ENCODE measurements around the gene MYO1G.

- TF ChIP-seq POLR2A (IDR thresholded peaks at IDR 0.05; ENCODE audit: low read depth, low read length) (no peak), TAF1 (IDR thresholded peaks at IDR 0.05; ENCODE audit: low read depth, low read length) (no peak), POLR2AphosphoS5 (IDR thresholded peaks at IDR 0.05; ENCODE audit: low read depth, low read length) (no peak), PAX5 (IDR thresholded peaks at IDR 0.05; ENCODE audit: insufficient read depth, low read length, severe bottlenecking) (no peak)
These were observed 47.2 kb upstream of the MYO1G start for GRCh38 chr7:45026013-45026412.
